ENCODE results near the gene BPIFB3.

DNA sequence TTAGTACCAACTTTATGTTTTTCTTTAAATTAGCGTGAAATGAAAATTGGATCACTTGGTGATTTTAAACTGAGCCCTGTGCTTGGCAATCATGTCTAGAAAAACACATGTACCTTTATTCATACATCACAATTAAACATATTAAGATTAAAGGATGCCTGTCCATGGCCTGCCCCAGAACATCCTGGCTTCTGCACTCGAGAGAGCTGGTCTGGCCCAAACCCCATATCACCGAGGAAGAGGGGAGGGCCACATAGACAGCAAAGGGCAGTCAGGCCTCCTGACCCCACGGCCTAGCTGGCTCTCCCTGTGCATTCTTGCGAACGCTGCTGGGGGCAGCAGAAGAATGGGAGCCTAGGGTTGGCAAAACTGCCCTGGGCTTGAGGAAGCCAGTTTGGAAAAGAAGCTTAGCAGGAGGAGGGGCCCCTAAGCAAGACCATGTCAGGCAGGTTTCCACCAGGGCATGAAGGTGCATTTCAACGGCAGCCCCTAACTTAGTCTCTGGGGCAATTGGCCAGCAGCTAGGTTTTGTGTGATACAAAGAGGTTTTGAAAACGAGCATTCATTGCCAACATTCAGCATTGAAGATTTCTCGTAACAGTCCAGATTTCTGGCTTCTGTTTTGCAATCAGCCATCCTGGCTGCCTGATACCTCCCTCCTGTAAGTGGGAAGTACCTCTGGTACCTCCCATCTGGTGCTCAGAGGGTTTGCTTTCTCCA, 8.6 kb downstream of the BPIFB3 start:
- TF ChIP-seq EZH2phosphoT487 (IDR thresholded peaks at IDR 0.05): no peak
- TF ChIP-seq, protein P1, sequence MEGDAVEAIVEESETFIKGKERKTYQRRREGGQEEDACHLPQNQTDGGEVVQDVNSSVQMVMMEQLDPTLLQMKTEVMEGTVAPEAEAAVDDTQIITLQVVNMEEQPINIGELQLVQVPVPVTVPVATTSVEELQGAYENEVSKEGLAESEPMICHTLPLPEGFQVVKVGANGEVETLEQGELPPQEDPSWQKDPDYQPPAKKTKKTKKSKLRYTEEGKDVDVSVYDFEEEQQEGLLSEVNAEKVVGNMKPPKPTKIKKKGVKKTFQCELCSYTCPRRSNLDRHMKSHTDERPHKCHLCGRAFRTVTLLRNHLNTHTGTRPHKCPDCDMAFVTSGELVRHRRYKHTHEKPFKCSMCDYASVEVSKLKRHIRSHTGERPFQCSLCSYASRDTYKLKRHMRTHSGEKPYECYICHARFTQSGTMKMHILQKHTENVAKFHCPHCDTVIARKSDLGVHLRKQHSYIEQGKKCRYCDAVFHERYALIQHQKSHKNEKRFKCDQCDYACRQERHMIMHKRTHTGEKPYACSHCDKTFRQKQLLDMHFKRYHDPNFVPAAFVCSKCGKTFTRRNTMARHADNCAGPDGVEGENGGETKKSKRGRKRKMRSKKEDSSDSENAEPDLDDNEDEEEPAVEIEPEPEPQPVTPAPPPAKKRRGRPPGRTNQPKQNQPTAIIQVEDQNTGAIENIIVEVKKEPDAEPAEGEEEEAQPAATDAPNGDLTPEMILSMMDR (IDR thresholded peaks at IDR 0.05): no peak

Measured in neural progenitor cell (in vitro differentiated cells).